Upper lobe of right lung (tissue), 1 donor: ENCODE results near the gene IFNK. TPM values are rescaled to one million over a fixed set of nuclear protein-coding genes. Genes with fewer than 3 reads are reported as not detected.
A peak's percentile ranks its signal among the peaks of the same experiment; 100 is the strongest.

Experiments
- ATAC-seq: fragments of 200-7000 bp; cut with Tn5 transposase; one replicate; pipeline ENCODE4 v1.9.1; 2020; ENCODE audit warnings: mild to moderate bottlenecking, moderate library complexity
- DNase-seq: peaks from one replicate; pipeline ENCODE4 v3.0.0-alpha.2; 2020
- H3K27ac ChIP-seq: fragments of 200-600 bp; one replicate; pipeline ENCODE4 v1.8.0; 2022
- H3K27me3 ChIP-seq: fragments of 200-600 bp; one replicate; pipeline ENCODE4 v1.8.0; 2022; ENCODE audit warnings: mild to moderate bottlenecking
- H3K36me3 ChIP-seq: fragments of 200-600 bp; one replicate; pipeline ENCODE4 v1.8.0; 2022
- H3K4me1 ChIP-seq: fragments of 200-600 bp; one replicate; pipeline ENCODE4 v1.8.0; 2022
- H3K4me3 ChIP-seq: fragments of 200-600 bp; one replicate; pipeline ENCODE4 v1.8.0; 2022; ENCODE audit warnings: mild to moderate bottlenecking
- H3K9me3 ChIP-seq: fragments of 200-600 bp; one replicate; pipeline ENCODE4 v1.8.0; 2022
- intact Hi-C: fragments of 100-400 bp; cut with DNase I; formaldehyde crosslinking; loops from one replicate; pipeline ENCODE4 v1.11.0; 2022
- total RNA-seq: library from RNA; stranded (reverse); fragmentation: NEBNext Ultra II Directional; extraction: Animal tissue kit (Norgen Biotek cat#: 25700); gene quantifications from one replicate; pipeline ENCODE4 v1.2.1, GENCODE V29; 2021
- TF ChIP-seq, protein P1 (sequence below): fragments of 200-600 bp; IDR thresholded peaks from one replicate; pipeline ENCODE4 v1.8.0; 2022; ENCODE audit warnings: antibody characterized with exemption
- donor health status: DM: no; HTN: yes; CAD: no; lungs with severe emphysema.

IFNK gene
- total RNA-seq, 1 donor from 2014 or later: not detected

DNA sequence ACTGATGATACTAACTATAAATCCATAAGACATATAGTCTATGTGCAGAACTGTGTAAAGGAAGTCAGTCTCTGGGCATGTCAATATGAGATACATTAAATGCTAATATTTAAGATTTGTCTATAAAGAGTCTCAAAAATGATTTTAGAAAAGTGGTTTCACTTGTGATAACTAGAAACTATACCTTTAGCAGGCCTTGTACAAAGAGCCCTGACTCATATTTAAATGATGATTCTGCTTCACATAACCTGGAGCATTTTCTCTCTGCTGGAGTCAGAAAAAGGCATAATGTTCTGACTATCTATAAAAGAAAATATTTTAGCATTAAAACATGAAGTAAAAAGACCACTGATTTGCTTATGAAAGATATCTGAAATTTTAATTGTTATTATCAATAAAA is 34.2 kb downstream of the IFNK start:
- ATAC-seq: no peak
- no peak overlapping the region for H3K4me3 ChIP-seq
- peaks cover 83% of the 10 kb centered on the region for H3K36me3 ChIP-seq
- H3K4me1 ChIP-seq: no peaks in the 10 kb centered on the region
- TF ChIP-seq, protein P1, sequence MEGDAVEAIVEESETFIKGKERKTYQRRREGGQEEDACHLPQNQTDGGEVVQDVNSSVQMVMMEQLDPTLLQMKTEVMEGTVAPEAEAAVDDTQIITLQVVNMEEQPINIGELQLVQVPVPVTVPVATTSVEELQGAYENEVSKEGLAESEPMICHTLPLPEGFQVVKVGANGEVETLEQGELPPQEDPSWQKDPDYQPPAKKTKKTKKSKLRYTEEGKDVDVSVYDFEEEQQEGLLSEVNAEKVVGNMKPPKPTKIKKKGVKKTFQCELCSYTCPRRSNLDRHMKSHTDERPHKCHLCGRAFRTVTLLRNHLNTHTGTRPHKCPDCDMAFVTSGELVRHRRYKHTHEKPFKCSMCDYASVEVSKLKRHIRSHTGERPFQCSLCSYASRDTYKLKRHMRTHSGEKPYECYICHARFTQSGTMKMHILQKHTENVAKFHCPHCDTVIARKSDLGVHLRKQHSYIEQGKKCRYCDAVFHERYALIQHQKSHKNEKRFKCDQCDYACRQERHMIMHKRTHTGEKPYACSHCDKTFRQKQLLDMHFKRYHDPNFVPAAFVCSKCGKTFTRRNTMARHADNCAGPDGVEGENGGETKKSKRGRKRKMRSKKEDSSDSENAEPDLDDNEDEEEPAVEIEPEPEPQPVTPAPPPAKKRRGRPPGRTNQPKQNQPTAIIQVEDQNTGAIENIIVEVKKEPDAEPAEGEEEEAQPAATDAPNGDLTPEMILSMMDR: no peak
- intact Hi-C loops: no loop called here
- no peak for DNase-seq
- no peaks in the 10 kb centered on the region for H3K27me3 ChIP-seq
- no peaks in the 10 kb centered on the region for H3K9me3 ChIP-seq
- H3K27ac ChIP-seq: no peak overlapping the region

DNA sequence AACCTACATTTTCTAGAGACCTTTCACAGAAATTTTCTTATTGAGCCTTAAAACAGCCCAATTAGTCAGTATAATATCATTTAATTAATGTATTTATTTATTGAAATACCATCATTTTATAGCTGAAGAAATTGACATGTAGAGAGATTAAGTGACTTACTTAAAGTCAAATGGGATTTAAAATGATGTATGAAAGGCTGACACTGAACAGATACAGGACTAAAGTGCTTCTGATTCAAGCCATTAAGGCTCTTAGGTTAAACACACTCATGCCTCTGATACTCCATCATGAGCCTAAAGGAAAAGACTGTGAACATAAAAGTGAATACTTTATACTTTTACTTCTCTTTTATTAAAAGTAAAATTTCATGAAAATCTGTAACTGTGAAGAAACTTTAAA is 36.4 kb downstream of the IFNK start:
- Histone ChIP-seq H3K4me3 (no peak overlapping the region), H3K36me3 (peaks cover 64% of the 10 kb centered on the region), H3K27ac (no peak overlapping the region), H3K27me3 (no peaks in the 10 kb centered on the region), H3K9me3 (no peaks in the 10 kb centered on the region), H3K4me1 (no peaks in the 10 kb centered on the region)
- intact Hi-C loops: no loop called here
- TF ChIP-seq, protein P1: no peak
- no peak for DNase-seq
- no peak for ATAC-seq

DNA sequence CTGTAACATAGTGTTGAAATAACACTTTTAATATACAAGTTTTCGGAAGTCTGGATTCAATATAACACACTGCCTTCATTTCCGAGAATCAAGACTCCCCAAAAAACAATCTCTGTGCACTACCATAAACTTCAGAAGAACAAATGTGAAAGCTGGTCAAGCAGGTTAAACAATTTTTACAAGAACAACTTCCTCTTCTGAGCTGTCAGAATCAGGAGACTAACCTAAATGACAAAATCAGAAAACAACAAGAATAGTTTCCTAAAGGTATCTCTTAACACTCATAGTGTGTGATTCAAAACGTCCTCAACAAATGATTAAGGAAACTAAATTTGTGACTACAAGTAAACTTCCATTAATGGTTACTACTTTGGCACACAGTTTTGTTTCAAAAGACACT is 37.6 kb downstream of the IFNK start:
- TF ChIP-seq, protein P1: no peak
- intact Hi-C loops: no loop called here
- no peak for ATAC-seq
- Histone ChIP-seq H3K9me3 (no peaks in the 10 kb centered on the region), H3K36me3 (peaks cover 56% of the 10 kb centered on the region), H3K4me1 (no peaks in the 10 kb centered on the region), H3K27ac (no peak overlapping the region), H3K4me3 (no peak overlapping the region), H3K27me3 (no peaks in the 10 kb centered on the region)
- DNase-seq: no peak

DNA sequence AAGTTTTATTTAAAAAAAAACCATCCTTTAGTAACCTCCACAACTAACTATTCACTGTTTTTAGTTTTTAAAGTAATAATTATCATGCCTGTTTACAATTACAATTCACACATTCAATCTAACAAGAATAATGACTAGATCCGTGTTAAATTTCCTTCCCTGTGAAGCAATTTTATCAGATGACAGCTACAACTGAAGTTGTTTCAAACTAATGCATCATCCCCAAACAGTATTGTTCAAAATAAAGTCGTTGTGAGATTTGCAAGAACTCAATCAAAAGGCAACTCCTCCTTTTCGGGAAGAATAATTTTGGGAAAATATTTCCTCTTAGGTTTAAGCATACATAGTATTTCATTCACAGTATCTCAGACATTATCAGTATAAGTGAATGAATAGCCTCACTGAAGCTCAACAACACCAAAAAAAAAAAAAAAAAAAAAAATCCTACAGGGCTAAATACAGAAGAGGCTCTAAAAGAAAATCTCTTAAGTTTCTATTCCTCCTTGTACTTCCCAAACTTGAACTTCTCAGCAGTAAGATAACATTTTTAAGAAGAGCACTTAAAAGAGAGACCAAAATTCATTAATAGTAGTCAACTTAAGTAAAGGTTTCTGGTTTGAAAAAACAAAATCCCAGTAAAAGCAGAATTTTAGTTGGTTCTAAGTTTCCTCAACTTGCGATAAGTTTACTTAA is 39.8 kb downstream of the IFNK start:
- no peaks in the 10 kb centered on the region for H3K9me3 ChIP-seq
- ATAC-seq: no peak
- H3K4me1 ChIP-seq: no peaks in the 10 kb centered on the region
- no peak overlapping the region for H3K4me3 ChIP-seq
- DNase-seq: no peak
- H3K27ac ChIP-seq: peak overlapping the region; percentile 55
- intact Hi-C loops: no loop called here
- TF ChIP-seq, protein P1: no peak
- no peaks in the 10 kb centered on the region for H3K27me3 ChIP-seq
- H3K36me3 ChIP-seq: peaks cover 36% of the 10 kb centered on the region

DNA sequence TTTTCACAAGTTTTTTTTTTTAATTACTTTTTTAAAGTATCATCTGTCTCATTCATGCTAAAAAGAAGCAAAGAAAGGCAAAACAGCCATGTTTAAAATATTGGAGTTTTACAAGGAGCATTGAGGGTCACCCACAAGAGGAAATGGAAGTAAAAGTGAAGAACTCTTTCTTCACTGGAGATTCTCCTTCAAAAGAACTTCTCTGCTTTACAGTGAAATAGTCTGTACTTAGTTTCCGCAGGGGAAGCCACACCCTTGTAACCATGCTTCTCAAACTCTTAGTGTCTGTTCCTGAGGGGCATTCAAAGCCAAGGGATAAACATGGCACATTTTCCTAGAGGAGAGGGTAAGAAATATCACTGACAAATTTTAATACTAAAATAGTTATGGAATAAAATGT is 40.6 kb downstream of the IFNK start:
- TF ChIP-seq, protein P1: no peak
- intact Hi-C loops: no loop called here
- Histone ChIP-seq H3K27ac (peak overlapping the region; percentile 55), H3K4me1 (no peaks in the 10 kb centered on the region), H3K4me3 (no peak overlapping the region), H3K27me3 (no peaks in the 10 kb centered on the region), H3K36me3 (peaks cover 28% of the 10 kb centered on the region), H3K9me3 (no peaks in the 10 kb centered on the region)
- DNase-seq: no peak
- ATAC-seq: peak; percentile 85

DNA sequence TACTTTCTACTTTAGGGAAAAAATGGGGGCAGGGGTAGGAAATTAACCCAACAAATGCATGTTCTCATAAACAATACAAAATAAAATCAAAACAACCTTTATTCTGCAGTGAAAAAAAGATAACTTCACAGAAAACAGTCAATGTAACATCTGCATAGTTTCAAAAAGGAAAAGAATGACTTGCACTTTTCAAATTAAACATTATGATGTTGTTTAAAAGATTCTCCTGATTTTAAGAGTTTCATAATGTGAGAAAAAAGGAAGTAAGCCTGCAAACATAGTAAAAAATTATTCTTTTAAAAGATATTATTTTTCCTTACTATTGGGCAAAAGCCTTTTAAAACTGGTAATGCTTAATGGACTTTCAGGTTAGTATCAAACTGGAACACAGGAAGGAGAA is 41.6 kb downstream of the IFNK start:
- H3K27me3 ChIP-seq: no peaks in the 10 kb centered on the region
- H3K4me1 ChIP-seq: no peaks in the 10 kb centered on the region
- TF ChIP-seq, protein P1: no peak
- DNase-seq (no peak), ATAC-seq (no peak)
- no peaks in the 10 kb centered on the region for H3K9me3 ChIP-seq
- no peak overlapping the region for H3K4me3 ChIP-seq
- H3K36me3 ChIP-seq: peaks cover 18% of the 10 kb centered on the region
- intact Hi-C loops: no loop called here
- H3K27ac ChIP-seq: no peak overlapping the region
